GM19328 (cell line): ENCODE data around the gene AMBRA1.
"Not testable (repeated sequence)": the region's sequence is repeated elsewhere in the genome, so short reads cannot be mapped to it uniquely, and the experiment has no call there.

Source experiments
- ATAC-seq: cut with Tn5 transposase; IDR thresholded peaks from one replicate; pipeline ENCODE4 v1.9.1; 2021; ENCODE audit warnings: mild to moderate bottlenecking, moderate library complexity; ENCODE audit not compliant: unreplicated experiment

The AMBRA1 gene

GRCh38 chr11:46615756-46616155 lies 21.9 kb upstream of the AMBRA1 start:
- no peak for ATAC-seq

GRCh38 chr11:46612326-46612725 lies 18.5 kb upstream of the AMBRA1 start:
- no peak for ATAC-seq

GRCh38 chr11:46611526-46612304 lies 17.9 kb upstream of the AMBRA1 start:
- ATAC-seq: no peak

- no peak for ATAC-seq
Measured at GRCh38 chr11:46609386-46609785, 15.6 kb upstream of the AMBRA1 start.

GRCh38 chr11:46607516-46607915 lies 13.7 kb upstream of the AMBRA1 start:
- ATAC-seq: no peak

GRCh38 chr11:46604796-46605195 lies 11.0 kb upstream of the AMBRA1 start:
- ATAC-seq: no peak

- no peak for ATAC-seq
Measured at GRCh38 chr11:46603704-46604308, 10.0 kb upstream of the AMBRA1 start.

GRCh38 chr11:46601129-46601528 lies 7.3 kb upstream of the AMBRA1 start:
- ATAC-seq: no peak

GRCh38 chr11:46600194-46600960 lies 6.6 kb upstream of the AMBRA1 start:
- no peak for ATAC-seq

GRCh38 chr11:46599340-46600193 lies 5.7 kb upstream of the AMBRA1 start:
- ATAC-seq: no peak

- ATAC-seq: no peak
Measured at GRCh38 chr11:46597609-46598219, 3.9 kb upstream of the AMBRA1 start.

- no peak for ATAC-seq
Measured at GRCh38 chr11:46597155-46597554, 3.3 kb upstream of the AMBRA1 start.

- no peak for ATAC-seq
Measured at GRCh38 chr11:46594785-46595184, 962 bp upstream of the AMBRA1 start.

- no peak for ATAC-seq
Measured at GRCh38 chr11:46594374-46594700, 514 bp upstream of the AMBRA1 start.

GRCh38 chr11:46590740-46591605 lies 2.9 kb downstream of the AMBRA1 start:
- ATAC-seq: no peak

- ATAC-seq: no peak
Measured at GRCh38 chr11:46588915-46589314, 4.9 kb downstream of the AMBRA1 start.

GRCh38 chr11:46588131-46588530 lies 5.7 kb downstream of the AMBRA1 start:
- no peak for ATAC-seq

GRCh38 chr11:46583513-46583912 lies 10.3 kb downstream of the AMBRA1 start:
- not testable (repeated sequence) for ATAC-seq

GRCh38 chr11:46582588-46582987 lies 11.2 kb downstream of the AMBRA1 start:
- no peak for ATAC-seq

- ATAC-seq: no peak
Measured at GRCh38 chr11:46577058-46577457, 16.8 kb downstream of the AMBRA1 start.
